K562 (cell line): Measurements from ENCODE around the gene FLVCR2.

Experiments used
- EZH2 ChIP-seq: IDR thresholded peaks from 2 replicates; pipeline ENCODE4 v1.6.1; 2012; ENCODE audit warnings: low read depth, mild to moderate bottlenecking, inconsistent platforms, low read length, borderline replicate concordance
- HMG20A ChIP-seq: fragments of 450-650 bp; formaldehyde crosslinking; conservative IDR thresholded peaks from 2 replicates; pipeline ENCODE4 v1.4.0; 2020; ENCODE audit warnings: mild to moderate bottlenecking, mixed read lengths
- KLF1 ChIP-seq: fragments of 450-650 bp; IDR thresholded peaks from 2 replicates; pipeline ENCODE4 v1.6.1; 2016; ENCODE audit warnings: missing genetic modification characterization, missing compliant biosample characterization
- POLR2AphosphoS2 ChIP-seq: IDR thresholded peaks from 2 replicates; pipeline ENCODE4 v1.6.1; 2012; ENCODE audit warnings: low read length, improper control_type of control experiment
- RBM39 ChIP-seq: fragments of 200-400 bp; formaldehyde crosslinking; optimal IDR thresholded peaks from 2 replicates; pipeline ENCODE3; 2018; ENCODE audit warnings: low read depth, low read length
- ZEB2 ChIP-seq: fragments of 450-650 bp; IDR thresholded peaks from 2 replicates; pipeline ENCODE4 v1.6.1; 2016
- ZNF174 ChIP-seq: fragments of 250-450 bp; sonication (Bioruptor Pico); IDR thresholded peaks from 2 replicates; pipeline ENCODE4 v1.4.0; 2020; ENCODE audit warnings: mild to moderate bottlenecking
- ZNF274 ChIP-seq: IDR thresholded peaks from 2 replicates; pipeline ENCODE4 v1.6.1; 2011; ENCODE audit warnings: low read depth, mild to moderate bottlenecking, low read length, moderate library complexity, borderline replicate concordance
- ZNF589 ChIP-seq: fragments of 200-800 bp; sonication (Bioruptor generic); IDR thresholded peaks from 2 replicates; pipeline ENCODE4 v1.6.1; 2016; ENCODE audit warnings: low read depth, missing genetic modification characterization, missing compliant biosample characterization
- TF ChIP-seq, protein P1 (sequence below): sonication (generic); formaldehyde crosslinking; IDR thresholded peaks from 2 replicates; pipeline ENCODE4 v1.8.1; 2022; ENCODE audit warnings: missing genetic modification reagents
- TF ChIP-seq, protein P2 (sequence below), 3 experiments: IDR thresholded peaks in 2 of 3; conservative IDR thresholded peaks in 1 of 3; 2 replicates each; pipeline ENCODE4 v1.5.1; 2011 to 2012; ENCODE audit warnings: low read length in 3 of 3, mild to moderate bottlenecking in 3 of 3, control low read depth in 2 of 3, improper control_type of control experiment in 1 of 3, inconsistent platforms in 1 of 3, low read depth in 1 of 3, mixed read lengths in 1 of 3, moderate library complexity in 1 of 3; ENCODE audit not compliant: insufficient read depth in 2 of 3
- TF ChIP-seq, protein P3 (sequence below): sonication (generic); formaldehyde crosslinking; IDR thresholded peaks from 2 replicates; pipeline ENCODE4 v1.5.0; 2020; ENCODE audit warnings: missing genetic modification reagents
- TF ChIP-seq, protein P4 (sequence below), 2 experiments: IDR thresholded peaks; 2 replicates each; pipeline ENCODE4 v1.6.1; 2011; ENCODE audit warnings: borderline replicate concordance in 1 of 2, control low read depth in 1 of 2, low read depth in 1 of 2, low read length in 1 of 2, mild to moderate bottlenecking in 1 of 2, mixed read lengths in 1 of 2, moderate library complexity in 1 of 2; ENCODE audit not compliant: insufficient read depth in 1 of 2, insufficient read length in 1 of 2, poor library complexity in 1 of 2, severe bottlenecking in 1 of 2; ENCODE audit errors: extremely low read depth in 1 of 2

DNA sequence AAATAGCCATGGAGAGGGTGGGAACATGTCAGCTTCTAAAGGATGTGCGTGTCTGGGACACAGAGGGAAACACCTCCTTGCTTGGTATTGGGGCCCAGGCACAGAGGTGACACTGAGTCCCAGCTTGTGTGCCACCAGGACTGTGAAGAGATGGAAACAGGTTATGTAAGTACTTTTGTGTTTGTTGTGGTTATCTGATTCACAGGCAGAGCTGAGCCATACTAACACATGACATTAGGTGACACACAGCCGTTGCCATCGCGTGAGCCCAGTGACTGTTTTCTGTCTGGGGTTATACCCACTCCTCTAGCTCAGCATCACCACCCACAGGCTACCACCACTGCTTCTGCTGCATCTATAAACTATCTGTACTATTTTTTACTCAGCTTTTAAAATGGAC, 12.1 kb upstream of the FLVCR2 start:
- TF ChIP-seq, protein P1, sequence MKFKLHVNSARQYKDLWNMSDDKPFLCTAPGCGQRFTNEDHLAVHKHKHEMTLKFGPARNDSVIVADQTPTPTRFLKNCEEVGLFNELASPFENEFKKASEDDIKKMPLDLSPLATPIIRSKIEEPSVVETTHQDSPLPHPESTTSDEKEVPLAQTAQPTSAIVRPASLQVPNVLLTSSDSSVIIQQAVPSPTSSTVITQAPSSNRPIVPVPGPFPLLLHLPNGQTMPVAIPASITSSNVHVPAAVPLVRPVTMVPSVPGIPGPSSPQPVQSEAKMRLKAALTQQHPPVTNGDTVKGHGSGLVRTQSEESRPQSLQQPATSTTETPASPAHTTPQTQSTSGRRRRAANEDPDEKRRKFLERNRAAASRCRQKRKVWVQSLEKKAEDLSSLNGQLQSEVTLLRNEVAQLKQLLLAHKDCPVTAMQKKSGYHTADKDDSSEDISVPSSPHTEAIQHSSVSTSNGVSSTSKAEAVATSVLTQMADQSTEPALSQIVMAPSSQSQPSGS (CRISPR knock-in tag): no peak
- TF ChIP-seq POLR2AphosphoS2: no peak
- no peak for TF ChIP-seq EZH2
- no peak for TF ChIP-seq ZNF174 (CRISPR knock-in tag)
- no peak for TF ChIP-seq ZNF274
- no peak for TF ChIP-seq KLF1 (tag)
- TF ChIP-seq, protein P2, sequence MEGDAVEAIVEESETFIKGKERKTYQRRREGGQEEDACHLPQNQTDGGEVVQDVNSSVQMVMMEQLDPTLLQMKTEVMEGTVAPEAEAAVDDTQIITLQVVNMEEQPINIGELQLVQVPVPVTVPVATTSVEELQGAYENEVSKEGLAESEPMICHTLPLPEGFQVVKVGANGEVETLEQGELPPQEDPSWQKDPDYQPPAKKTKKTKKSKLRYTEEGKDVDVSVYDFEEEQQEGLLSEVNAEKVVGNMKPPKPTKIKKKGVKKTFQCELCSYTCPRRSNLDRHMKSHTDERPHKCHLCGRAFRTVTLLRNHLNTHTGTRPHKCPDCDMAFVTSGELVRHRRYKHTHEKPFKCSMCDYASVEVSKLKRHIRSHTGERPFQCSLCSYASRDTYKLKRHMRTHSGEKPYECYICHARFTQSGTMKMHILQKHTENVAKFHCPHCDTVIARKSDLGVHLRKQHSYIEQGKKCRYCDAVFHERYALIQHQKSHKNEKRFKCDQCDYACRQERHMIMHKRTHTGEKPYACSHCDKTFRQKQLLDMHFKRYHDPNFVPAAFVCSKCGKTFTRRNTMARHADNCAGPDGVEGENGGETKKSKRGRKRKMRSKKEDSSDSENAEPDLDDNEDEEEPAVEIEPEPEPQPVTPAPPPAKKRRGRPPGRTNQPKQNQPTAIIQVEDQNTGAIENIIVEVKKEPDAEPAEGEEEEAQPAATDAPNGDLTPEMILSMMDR (IDR thresholded peaks at IDR 0.05 in 2 of 3, conservative IDR thresholded peaks at IDR 0.05 in 1 of 3; ENCODE audit: insufficient read depth in 2 of 3, low read depth in 1 of 3, low read length in 3 of 3): no peak
- no peak for TF ChIP-seq RBM39
- TF ChIP-seq ZEB2: no peak
- no peak for TF ChIP-seq ZNF589
- TF ChIP-seq, protein P3, sequence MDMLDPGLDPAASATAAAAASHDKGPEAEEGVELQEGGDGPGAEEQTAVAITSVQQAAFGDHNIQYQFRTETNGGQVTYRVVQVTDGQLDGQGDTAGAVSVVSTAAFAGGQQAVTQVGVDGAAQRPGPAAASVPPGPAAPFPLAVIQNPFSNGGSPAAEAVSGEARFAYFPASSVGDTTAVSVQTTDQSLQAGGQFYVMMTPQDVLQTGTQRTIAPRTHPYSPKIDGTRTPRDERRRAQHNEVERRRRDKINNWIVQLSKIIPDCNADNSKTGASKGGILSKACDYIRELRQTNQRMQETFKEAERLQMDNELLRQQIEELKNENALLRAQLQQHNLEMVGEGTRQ (CRISPR knock-in tag): no peak
- TF ChIP-seq, protein P4, sequence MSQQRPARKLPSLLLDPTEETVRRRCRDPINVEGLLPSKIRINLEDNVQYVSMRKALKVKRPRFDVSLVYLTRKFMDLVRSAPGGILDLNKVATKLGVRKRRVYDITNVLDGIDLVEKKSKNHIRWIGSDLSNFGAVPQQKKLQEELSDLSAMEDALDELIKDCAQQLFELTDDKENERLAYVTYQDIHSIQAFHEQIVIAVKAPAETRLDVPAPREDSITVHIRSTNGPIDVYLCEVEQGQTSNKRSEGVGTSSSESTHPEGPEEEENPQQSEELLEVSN (IDR thresholded peaks at IDR 0.05; ENCODE audit: borderline replicate concordance in 1 of 2, extremely low read depth in 1 of 2, insufficient read depth in 1 of 2, insufficient read length in 1 of 2, low read depth in 1 of 2, low read length in 1 of 2, poor library complexity in 1 of 2, severe bottlenecking in 1 of 2): no peak
- no peak for TF ChIP-seq HMG20A (CRISPR knock-in tag)
